ENCODE measurements around the gene VGLL2.

Gene VGLL2

GRCh38 chr6:117317261-117317660 is 51.9 kb downstream of the VGLL2 start:
- DNase-seq (ENCODE audit: low spot score): no peak

Small RNAs within 50 kb of the gene (small RNA-seq; reads per million reads assigned to genes)
- 0 to 0.13 reads per million in 2 experiments for gene RN7SKP18

Measured in SK-N-DZ (cell line).